Coronary artery (tissue), 2 donors: ENCODE measurements around the gene SMAD3.
A peak's percentile ranks its signal among the peaks of the same experiment; 100 is the strongest.

ENCODE experiments used
- DNase-seq: peaks from one replicate; pipeline ENCODE4 v3.0.0-alpha.2; 2017; ENCODE audit warnings: low spot score
- H3K27ac ChIP-seq, 2 donors: fragments of 200-600 bp; sonication (generic); one replicate each; pipeline ENCODE4 v1.5.1; 2016 to 2019
- H3K4me3 ChIP-seq: fragments of 200-600 bp; sonication (generic); 2 replicates; pipeline ENCODE4 v1.5.1; 2016; ENCODE audit warnings: mild to moderate bottlenecking, moderate library complexity
- CTCF ChIP-seq: fragments of 200-600 bp; sonication (generic); IDR thresholded peaks from one replicate; pipeline ENCODE4 v1.5.1; 2019; ENCODE audit warnings: antibody characterized with exemption

Gene SMAD3

GRCh38 chr15:67125589-67126502 is 60.4 kb downstream of the SMAD3 start:
- no peak for TF ChIP-seq CTCF
- DNase-seq = peak; percentile 91
- H3K4me3 ChIP-seq = peak overlapping the region; percentile 51
- H3K27ac ChIP-seq = peak overlapping the region; percentile 88

- H3K27ac ChIP-seq = peak overlapping the region; percentile 88
- DNase-seq = no peak
Measured at GRCh38 chr15:67126551-67127330, 61.3 kb downstream of the SMAD3 start.

GRCh38 chr15:67127331-67127664 is 61.9 kb downstream of the SMAD3 start:
- Histone ChIP-seq H3K27ac (peak overlapping the region; percentile 88), H3K4me3 (no peak overlapping the region)
- no peak for TF ChIP-seq CTCF
- no peak for DNase-seq

More at GRCh38 chr15:67126551-67127330, 61.3 kb downstream of the SMAD3 start:
- TF ChIP-seq CTCF = no peak
- H3K4me3 ChIP-seq = no peak overlapping the region

GRCh38 chr15:67127965-67128364 is 62.6 kb downstream of the SMAD3 start:
- DNase-seq = no peak
- Histone ChIP-seq H3K4me3 (no peak overlapping the region), H3K27ac (peak overlapping the region; percentile 52 to 88)
- TF ChIP-seq CTCF = no peak

GRCh38 chr15:67130166-67130565 is 64.8 kb downstream of the SMAD3 start:
- DNase-seq = no peak
- Histone ChIP-seq H3K27ac (peak overlapping the region; percentile 2 to 40), H3K4me3 (no peak overlapping the region)
- TF ChIP-seq CTCF = no peak

- TF ChIP-seq CTCF = no peak
- H3K4me3 ChIP-seq = no peak overlapping the region
- H3K27ac ChIP-seq = peak overlapping the region; percentile 2 to 40
- no peak for DNase-seq
Measured at GRCh38 chr15:67130673-67131601, 65.5 kb downstream of the SMAD3 start.
